Stimulated activated CD8-positive, alpha-beta memory T cell treated with anti-CD3 and anti-CD28 coated beads, Interleukin-7, amount 100 ng/mL, for 24 hours (primary cell): ENCODE measurements around the gene LRRN2.

Source experiments
- DNase-seq: peaks from one replicate; pipeline ENCODE4 v3.0.0-alpha.2; 2020; ENCODE audit warnings: low read depth

Gene LRRN2

DNA sequence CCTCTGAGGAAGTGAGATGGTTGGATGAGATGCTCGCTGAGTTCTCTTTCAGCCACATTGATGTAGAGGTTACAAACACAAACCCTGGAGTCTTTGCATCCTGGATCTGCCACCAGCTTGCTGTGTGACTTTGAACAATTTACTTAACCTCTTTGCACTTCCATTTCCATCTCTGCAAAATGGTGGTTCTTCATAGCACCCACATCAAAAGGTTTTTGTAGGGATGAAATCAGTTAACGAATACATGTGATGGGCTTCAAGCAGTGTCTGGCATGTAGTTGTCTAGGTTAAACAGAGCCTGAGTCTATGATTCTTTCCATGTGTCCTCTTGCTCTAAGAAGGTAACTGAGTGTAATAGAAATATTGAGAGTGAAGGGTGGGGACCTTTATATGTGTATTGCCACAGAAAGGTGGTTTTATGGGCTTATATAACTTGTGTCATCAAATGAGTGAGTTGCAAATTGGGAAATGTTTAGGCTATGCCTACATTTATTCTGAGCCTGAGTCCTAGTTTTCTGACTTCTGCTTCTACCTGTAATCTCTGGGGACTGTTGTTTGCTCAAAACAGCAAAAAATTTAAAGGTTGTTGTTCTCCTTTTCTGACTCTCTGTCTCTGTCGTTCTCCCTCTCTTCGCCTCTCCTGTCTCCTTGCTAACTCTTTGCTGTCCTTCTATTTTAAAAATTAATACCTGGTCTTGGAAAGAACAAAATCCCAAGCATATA lies 27.3 kb upstream of the LRRN2 start:
- no peak for DNase-seq

- DNase-seq = no peak
Observed at GRCh38 chr1:204711947-204712701, 26.6 kb upstream of the LRRN2 start.

- DNase-seq = no peak
Observed at GRCh38 chr1:204711103-204711946, 25.8 kb upstream of the LRRN2 start.

- no peak for DNase-seq
Observed at GRCh38 chr1:204709960-204710912, 24.7 kb upstream of the LRRN2 start.

DNA sequence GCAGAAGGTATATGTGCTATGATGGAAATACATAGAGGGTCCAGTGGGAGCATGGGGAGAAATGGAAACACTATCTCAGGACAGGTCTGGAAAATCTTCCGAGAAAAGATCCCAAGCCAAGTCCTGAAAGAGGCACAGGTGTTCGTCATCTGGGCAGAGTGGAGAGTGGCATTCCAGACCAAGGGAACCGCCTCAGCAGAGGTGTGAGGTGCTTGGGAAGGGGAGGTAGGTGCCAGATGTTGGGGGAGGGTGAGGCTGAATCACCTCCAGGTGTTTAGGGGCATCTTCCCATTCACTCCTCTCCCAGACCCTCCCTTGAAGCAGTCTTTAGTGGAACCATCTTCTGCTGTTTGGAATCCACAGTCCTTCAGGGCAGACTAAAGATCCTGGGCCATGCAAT lies 23.5 kb upstream of the LRRN2 start:
- no peak for DNase-seq

DNA sequence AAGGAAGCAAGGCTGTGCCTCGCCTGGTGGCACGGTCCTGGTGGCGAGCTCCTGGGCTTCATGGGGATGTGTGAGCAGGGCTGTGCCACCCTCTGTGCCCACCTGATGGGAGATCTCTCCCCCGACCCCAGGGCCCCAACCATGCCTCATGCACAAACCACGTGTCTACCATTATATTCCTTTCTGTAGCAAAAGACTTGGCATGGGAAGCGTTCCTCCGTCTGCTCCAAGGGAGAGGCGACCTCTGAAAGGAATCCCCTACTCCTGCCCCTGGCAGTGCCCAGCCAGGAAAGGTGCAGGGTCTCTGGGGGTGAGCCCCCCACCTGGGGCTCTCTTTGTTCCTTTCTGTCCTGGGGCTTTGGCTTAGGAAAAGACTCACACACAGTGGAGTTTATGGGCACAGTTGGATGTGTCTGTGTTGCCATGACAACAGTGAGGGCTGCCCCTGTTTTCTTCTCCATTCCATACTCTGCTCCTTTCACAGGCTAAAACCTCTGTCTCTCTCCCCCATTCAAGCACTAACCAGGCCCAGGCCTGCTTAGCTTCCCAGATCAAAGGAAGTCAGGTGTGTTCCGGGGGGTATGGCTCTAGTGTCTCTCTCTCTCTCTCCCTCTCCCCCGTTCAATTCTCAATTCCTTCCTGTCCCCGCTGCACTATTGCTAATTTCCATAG lies 21.4 kb upstream of the LRRN2 start:
- DNase-seq = no peak

- no peak for DNase-seq
Observed at GRCh38 chr1:204705888-204706837, 20.6 kb upstream of the LRRN2 start.

DNA sequence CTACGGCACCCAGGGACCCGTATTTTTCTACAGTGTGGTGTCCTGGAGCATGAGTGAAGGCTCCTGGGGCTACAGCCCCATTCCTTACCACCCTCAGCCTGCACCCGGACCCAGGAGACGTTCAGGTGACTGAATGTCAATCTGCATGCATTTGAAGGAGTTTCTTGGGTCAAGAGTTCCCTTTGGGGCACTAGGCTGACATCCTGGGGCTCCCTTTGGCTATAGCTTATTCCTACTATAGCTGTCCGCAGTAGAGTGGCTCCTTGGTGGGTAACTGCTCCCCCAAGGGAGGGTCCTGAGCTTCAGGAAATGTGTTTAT lies 19.9 kb upstream of the LRRN2 start:
- DNase-seq = no peak

- DNase-seq = no peak
Observed at GRCh38 chr1:204704794-204705492, 19.4 kb upstream of the LRRN2 start.

- DNase-seq = no peak
Observed at GRCh38 chr1:204703826-204704612, 18.5 kb upstream of the LRRN2 start.

DNA sequence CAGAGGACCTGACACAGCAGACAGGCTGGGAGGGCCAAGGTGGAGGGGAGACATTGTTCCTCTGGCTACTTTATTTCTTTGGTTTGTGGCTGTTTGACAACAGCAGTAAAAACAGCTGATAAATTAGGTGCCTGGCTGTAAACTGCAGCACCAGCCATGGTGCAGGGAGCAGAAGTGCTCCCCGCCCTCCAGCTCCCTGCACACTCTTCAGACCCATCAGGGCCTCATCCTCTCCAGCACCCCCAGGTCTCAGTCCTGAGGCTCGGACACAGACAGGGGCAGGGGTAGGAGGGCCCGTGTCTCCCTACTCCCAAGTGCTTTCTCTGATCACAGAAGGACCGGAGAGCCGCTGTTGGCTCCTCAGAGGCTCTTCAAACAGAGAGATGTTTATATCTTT lies 17.7 kb upstream of the LRRN2 start:
- DNase-seq = no peak

GRCh38 chr1:204702552-204703267 lies 17.2 kb upstream of the LRRN2 start:
- no peak for DNase-seq

DNA sequence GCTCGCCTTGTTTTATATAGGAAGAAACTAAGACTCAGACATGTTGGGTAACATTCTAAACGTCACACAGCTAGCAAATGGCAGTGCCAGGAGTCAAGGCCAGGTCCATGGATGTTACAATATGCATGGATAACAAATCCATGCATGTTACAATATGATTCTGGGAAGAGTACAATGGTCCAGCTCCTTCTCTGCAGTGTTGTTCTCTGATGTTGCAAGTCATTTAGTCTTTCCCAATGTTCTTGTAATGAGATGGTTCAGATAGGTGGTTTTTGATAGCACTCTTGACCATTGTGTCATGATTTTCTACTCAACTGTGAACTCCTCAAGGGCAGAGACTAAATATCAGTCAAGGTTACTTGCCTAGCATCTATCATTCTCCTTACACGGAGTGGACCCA lies 15.7 kb upstream of the LRRN2 start:
- DNase-seq = no peak

DNA sequence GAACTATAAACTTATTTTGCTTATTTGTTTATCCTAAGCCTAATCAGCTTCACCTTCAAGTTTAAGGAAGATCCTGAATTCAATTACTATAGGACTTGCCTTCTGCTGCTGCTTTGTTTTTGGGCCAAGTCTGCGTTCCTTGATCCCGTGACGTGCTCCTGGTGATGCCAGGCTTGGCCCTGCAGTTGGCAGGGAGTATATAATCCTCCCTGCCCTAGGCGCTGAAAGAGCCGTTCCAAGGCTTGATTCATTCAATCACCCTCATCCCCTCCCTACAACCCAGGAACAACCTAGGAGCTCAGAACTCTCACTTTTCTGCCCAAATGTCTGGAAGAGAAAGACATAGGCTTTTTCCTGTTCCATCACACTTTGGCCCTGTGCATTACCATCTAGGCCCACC lies 12.4 kb upstream of the LRRN2 start:
- no peak for DNase-seq

DNA sequence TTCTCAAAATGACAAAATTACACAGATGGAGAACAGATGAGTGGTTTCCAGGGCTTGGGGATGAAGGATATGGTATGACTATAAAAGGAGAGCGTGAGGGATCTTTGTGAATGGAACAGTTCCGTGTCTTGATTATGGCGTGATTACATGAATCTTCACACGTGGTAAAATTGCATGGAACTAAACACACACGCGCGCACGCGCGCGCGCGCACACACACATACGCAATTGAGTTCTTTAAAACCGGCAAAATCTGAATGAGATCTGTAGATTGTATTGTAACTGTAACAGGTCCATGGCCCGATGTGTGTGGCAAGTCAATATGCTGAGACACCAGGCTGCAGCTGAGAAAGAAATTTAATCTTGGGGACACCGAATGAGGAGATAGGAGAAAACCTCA lies 11.1 kb upstream of the LRRN2 start:
- no peak for DNase-seq

GRCh38 chr1:204695692-204696091 lies 10.2 kb upstream of the LRRN2 start:
- no peak for DNase-seq

GRCh38 chr1:204694145-204694544 lies 8.6 kb upstream of the LRRN2 start:
- DNase-seq = no peak

- no peak for DNase-seq
Observed at GRCh38 chr1:204692841-204693356, 7.4 kb upstream of the LRRN2 start.
